GM12878 (cell line): ENCODE measurements around the gene AKT1S1. TPM values are rescaled to one million over a fixed set of nuclear protein-coding genes. Genes with fewer than 3 reads are reported as not detected.

ENCODE experiments used
- BCL3 ChIP-seq: IDR thresholded peaks from 2 replicates; pipeline ENCODE4 v1.6.1; 2011; ENCODE audit warnings: borderline replicate concordance, low read depth, mild to moderate bottlenecking, moderate library complexity, low read length; ENCODE audit not compliant: insufficient read depth, poor library complexity, severe bottlenecking
- BHLHE40 ChIP-seq, 2 experiments: fragments of 450-650 bp in 1 of 2; IDR thresholded peaks; 2 replicates each; pipeline ENCODE4 v1.6.1; 2011 to 2017; ENCODE audit warnings: low read depth in 2 of 2, borderline replicate concordance in 1 of 2, improper control_type of control experiment in 1 of 2, low read length in 1 of 2, mild to moderate bottlenecking in 1 of 2
- CBFB ChIP-seq: IDR thresholded peaks from 2 replicates; pipeline ENCODE4 v1.6.1; 2016; ENCODE audit warnings: antibody characterized with exemption, low read depth
- CREB1 ChIP-seq: IDR thresholded peaks from 2 replicates; pipeline ENCODE4 v1.6.1; 2012; ENCODE audit warnings: low read depth, mild to moderate bottlenecking, inconsistent platforms
- DPF2 ChIP-seq: fragments of 450-650 bp; IDR thresholded peaks from 2 replicates; pipeline ENCODE4 v1.6.1; 2017; ENCODE audit warnings: mild to moderate bottlenecking
- EGR1 ChIP-seq, 2 experiments: IDR thresholded peaks; 1 replicate in 1 of 2; 2 replicates in 1 of 2; pipeline ENCODE4 v1.6.1; 2011 to 2012; ENCODE audit warnings: low read depth in 2 of 2, low read length in 2 of 2, borderline replicate concordance in 1 of 2, mild to moderate bottlenecking in 1 of 2, moderate library complexity in 1 of 2
- IRF3 ChIP-seq: fragments of 450-650 bp; IDR thresholded peaks from 2 replicates; pipeline ENCODE4 v1.6.1; 2014; ENCODE audit warnings: mild to moderate bottlenecking
- JUND ChIP-seq: IDR thresholded peaks from 2 replicates; pipeline ENCODE4 v1.6.1; 2012; ENCODE audit warnings: low read depth, mild to moderate bottlenecking, low read length, improper control_type of control experiment, moderate library complexity
- KDM1A ChIP-seq: fragments of 200-600 bp; sonication (generic); IDR thresholded peaks from 2 replicates; pipeline ENCODE4 v1.6.1; 2016; ENCODE audit warnings: borderline replicate concordance
- MTA3 ChIP-seq: IDR thresholded peaks from 2 replicates; pipeline ENCODE4 v1.6.1; 2012; ENCODE audit warnings: low read length, inconsistent platforms, borderline replicate concordance
- NFIC ChIP-seq: IDR thresholded peaks from 2 replicates; pipeline ENCODE4 v1.6.1; 2012; ENCODE audit warnings: low read depth, mild to moderate bottlenecking, inconsistent platforms, low read length, moderate library complexity
- NR2C1 ChIP-seq: fragments of 450-650 bp; IDR thresholded peaks from 2 replicates; pipeline ENCODE4 v1.6.1; 2017; ENCODE audit warnings: antibody characterized with exemption, mild to moderate bottlenecking, moderate library complexity
- NRF1 ChIP-seq: conservative IDR thresholded peaks from 2 replicates; pipeline ENCODE4 v1.6.1; 2011; ENCODE audit warnings: mild to moderate bottlenecking, low read depth, low read length, improper control_type of control experiment
- PAX5 ChIP-seq: IDR thresholded peaks from 2 replicates; pipeline ENCODE4 v1.6.1; 2011; ENCODE audit warnings: low read depth, low read length, borderline replicate concordance
- PML ChIP-seq: IDR thresholded peaks from 2 replicates; pipeline ENCODE4 v1.6.1; 2012; ENCODE audit warnings: low read length, inconsistent platforms
- POLR2AphosphoS2 ChIP-seq: IDR thresholded peaks from 2 replicates; pipeline ENCODE4 v1.6.1; 2011; ENCODE audit warnings: low read depth, mild to moderate bottlenecking, low read length, improper control_type of control experiment, moderate library complexity
- RBBP5 ChIP-seq: fragments of 200-600 bp; sonication (generic); conservative IDR thresholded peaks from 2 replicates; pipeline ENCODE4 v1.6.1; 2016
- RCOR1 ChIP-seq: conservative IDR thresholded peaks from 2 replicates; pipeline ENCODE4 v1.6.1; 2012; ENCODE audit warnings: low read depth, low read length, improper control_type of control experiment
- RELA ChIP-seq: fragments of 450-650 bp; IDR thresholded peaks from 2 replicates; pipeline ENCODE4 v1.8.0; 2014; ENCODE audit warnings: borderline replicate concordance; ENCODE audit not compliant: partially characterized antibody
- SP1 ChIP-seq: IDR thresholded peaks from one replicate; pipeline ENCODE4 v1.6.1; 2011; ENCODE audit warnings: low read depth, low read length
- SUPT20H ChIP-seq: IDR thresholded peaks from 2 replicates; pipeline ENCODE4 v1.6.1; 2011; ENCODE audit warnings: low read depth, mild to moderate bottlenecking, low read length, moderate library complexity, borderline replicate concordance; ENCODE audit not compliant: control insufficient read depth
- TBL1XR1 ChIP-seq: IDR thresholded peaks from 2 replicates; pipeline ENCODE4 v1.6.1; 2012; ENCODE audit warnings: low read depth, low read length, improper control_type of control experiment
- TCF7 ChIP-seq: IDR thresholded peaks from 2 replicates; pipeline ENCODE4 v1.6.1; 2014; ENCODE audit warnings: antibody characterized with exemption, borderline replicate concordance
- ZNF24 ChIP-seq: fragments of 450-650 bp; IDR thresholded peaks from 2 replicates; pipeline ENCODE4 v1.6.1; 2017; ENCODE audit warnings: antibody characterized with exemption, mild to moderate bottlenecking
- ZNF592 ChIP-seq: fragments of 450-650 bp; IDR thresholded peaks from 2 replicates; pipeline ENCODE4 v1.6.1; 2017; ENCODE audit warnings: mild to moderate bottlenecking, moderate library complexity
- polyA plus RNA-seq, 11 experiments: library from polyadenylated mRNA; depleted of rRNA in 4 of 11; unstranded in 6 of 11; stranded (reverse) in 5 of 11; fragments of >200 nt; fragmentation: Nextera tagmentation in 4 of 11; fragmentation: Illumina TruSeq in 1 of 11; extraction: Ambion mirVana in 4 of 11; extraction: Trizol in 1 of 11; gene quantifications; 1 replicate in 1 of 11; 2 replicates in 10 of 11; pipeline versions ENCODE4 v1.2.1 to v1.2.3, GENCODE V29; 2011 to 2016; ENCODE audit warnings: inconsistent platforms in 2 of 11, missing spikeins in 2 of 11, low read depth in 1 of 11
- total RNA-seq, 4 experiments: library from RNA; depleted of rRNA in 3 of 4; stranded (reverse); fragments of >200 nt in 3 of 4; fragmentation: Illumina TruSeq in 1 of 4; extraction: Trizol in 1 of 4; gene quantifications; 2 replicates each; pipeline versions ENCODE4 v1.2.1 to v1.2.3, GENCODE V29; 2013 to 2021

AKT1S1 gene
- total and polyA plus RNA-seq, 10 of the 15 experiments (the other 5 are each of a cell fraction or from before 2014, with no cell fraction given) = 0.43 to 23.0 (median 12.3) TPM

GRCh38 chr19:49896863-49897621 lies 19.9 kb upstream of the AKT1S1 start, which contains the start of gene IL4I1 (continued):
- TF ChIP-seq ZNF24 (no peak), EGR1 (IDR thresholded peaks at IDR 0.05; ENCODE audit: borderline replicate concordance in 1 of 2, low read depth in 2 of 2, low read length in 2 of 2) (peak in 1 of 2 experiments; percentile 3; a peak in 1 of 3 replicates), POLR2AphosphoS2 (0 out of 2 replicates have a peak, but pooled peaks have one; percentile 58), PML (peak; percentile 80; the same call in 1 of the 2 replicates), PAX5 (peak; percentile 70), TCF7 (no peak), NFIC (peak; percentile 83; the same call in 1 of the 2 replicates), CBFB (no peak), RELA (peak; percentile 94), RCOR1 (0 out of 2 replicates have a peak, but pooled peaks have one; percentile 50), DPF2 (peak; percentile 89), MTA3 (peak; percentile 96; the same call in 1 of the 2 replicates), TBL1XR1 (peak; percentile 79), NRF1 (0 out of 2 replicates have a peak, but pooled peaks have one; percentile 5), BHLHE40 (IDR thresholded peaks at IDR 0.05; ENCODE audit: borderline replicate concordance in 1 of 2, low read depth in 2 of 2, low read length in 1 of 2) (peak in 1 of 2 experiments; percentile 54; a peak in 3 of 4 replicates), RBBP5 (no peak), BCL3 (peak; percentile 76), SUPT20H (no peak), SP1 (peak; percentile 76), KDM1A (no peak), ZNF592 (0 out of 2 replicates have a peak, but pooled peaks have one; percentile 8), JUND (no peak), NR2C1 (0 out of 2 replicates have a peak, but pooled peaks have one; percentile 18), IRF3 (no peak), CREB1 (peak; percentile 93)
